AG04449 (cell line): Measurements from ENCODE around the gene CD79A.
A peak's percentile ranks its signal among the peaks of the same experiment; 100 is the strongest.

Source experiments
- CTCF ChIA-PET: fragments of 350-600 bp; formaldehyde crosslinking; extraction: SDS; loops from one replicate; lab custom pipeline; 2021; ENCODE audit warnings: antibody characterized with exemption; lab: Yijun Ruan, JAX
- POLR2A ChIA-PET: fragments of 400-600, 350-600 bp; formaldehyde crosslinking; extraction: SDS; loops from one replicate; lab custom pipeline; 2020; ENCODE audit warnings: antibody characterized with exemption, inconsistent platforms; lab: Yijun Ruan, JAX
- DNase-seq: peaks from one replicate; pipeline ENCODE4 v3.0.0-alpha.2; 2010; ENCODE audit warnings: low read depth, low spot score
- H3K4me3 ChIP-seq: 2 replicates; pipeline ENCODE4 v1.5.1; 2011; ENCODE audit warnings: low read depth, mild to moderate bottlenecking, control low read depth, low read length
- CTCF ChIP-seq: IDR thresholded peaks from one replicate; pipeline ENCODE4 v1.5.1; 2011; ENCODE audit warnings: mild to moderate bottlenecking, moderate library complexity, low read length, control low read depth, inconsistent platforms; ENCODE audit not compliant: insufficient read depth; ENCODE audit errors: missing control alignments

The CD79A gene

GRCh38 chr19:41883821-41884733, 7.0 kb downstream of the CD79A start:
- ChIA-PET CTCF (interaction anchor here (1.3 to 1.7 kb wide), 5 partner anchors 11 to 74 kb away, joined by 3 to 9 read pairs (median 4); no protein-coding TSS in a partner anchor), POLR2A (interaction anchor here (0.6 to 1.3 kb wide), 5 partner anchors 9 to 24 kb away, joined by 3 to 9 read pairs (median 3); partner anchors contain the start of gene RPS19)
- peak; percentile 75 for DNase-seq
- H3K4me3 ChIP-seq: peak overlapping the region; percentile 98
- TF ChIP-seq CTCF: peak; percentile 16

DNA sequence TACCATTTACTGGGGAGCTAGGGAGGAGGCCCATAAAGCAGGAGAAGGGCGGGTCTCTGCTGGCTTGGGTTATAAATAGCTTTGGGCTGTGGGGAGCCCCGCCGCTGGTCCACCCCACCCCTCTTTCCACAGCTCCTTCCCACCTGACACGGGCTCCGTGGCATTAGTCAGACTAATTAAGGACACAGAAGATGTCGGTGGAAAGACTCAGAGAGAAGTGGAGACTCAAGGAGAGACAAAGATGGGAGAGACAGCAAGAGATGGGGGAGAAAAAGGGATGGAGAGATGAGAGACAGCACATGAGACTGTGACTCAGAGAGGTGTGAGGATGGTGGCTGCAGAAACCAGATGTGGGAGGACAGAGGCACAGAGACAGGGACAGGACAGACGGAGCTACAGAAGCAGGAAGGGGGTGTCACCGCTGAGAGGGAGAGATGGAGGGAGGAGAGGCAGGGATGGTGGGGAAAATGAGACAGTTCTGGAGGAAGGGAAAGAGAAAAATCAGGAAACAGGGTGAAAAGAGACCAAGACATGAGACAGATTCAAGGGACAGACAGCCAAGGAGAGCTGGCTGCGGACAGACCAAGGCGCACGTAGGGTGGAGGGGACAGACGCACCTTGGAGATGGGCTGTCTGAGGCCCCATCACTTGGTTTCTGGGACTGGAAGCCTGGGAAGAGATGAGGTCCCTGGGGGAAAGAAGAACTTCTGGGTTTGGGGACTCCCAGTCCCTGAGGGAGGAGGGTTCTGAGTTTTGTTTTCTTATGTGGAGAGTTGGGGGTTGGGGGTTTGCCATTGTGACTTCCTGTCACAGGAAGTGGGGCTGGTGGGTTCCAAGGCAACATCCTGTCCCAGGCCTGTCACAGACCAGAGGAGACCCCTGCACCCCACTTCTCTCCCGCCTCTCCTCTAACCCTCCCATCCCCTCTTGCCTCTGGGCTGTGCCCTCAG, 10.0 kb downstream of the CD79A start:
- ChIA-PET CTCF (interaction anchor here (1.2 to 1.5 kb wide), 4 partner anchors 11 to 71 kb away, joined by 3 to 4 read pairs (median 3); partner anchors contain the start of gene CD79A), POLR2A (interaction anchor here (0.9 kb wide), 1 partner anchor 25 kb away, joined by 4 read pairs; no protein-coding TSS in a partner anchor)
- no peak for DNase-seq
- no peak overlapping the region for H3K4me3 ChIP-seq
- no peak for TF ChIP-seq CTCF

GRCh38 chr19:41887711-41888382, 10.8 kb downstream of the CD79A start:
- POLR2A ChIA-PET: no interaction called here
- no peak for TF ChIP-seq CTCF
- CTCF ChIA-PET: interaction anchor here (0.8 to 1.4 kb wide), 3 partner anchors 14 to 70 kb away, joined by 3 to 4 read pairs (median 3); no protein-coding TSS in a partner anchor
- no peak for DNase-seq
- no peak overlapping the region for H3K4me3 ChIP-seq

GRCh38 chr19:41888926-41889325, 11.8 kb downstream of the CD79A start:
- ChIA-PET CTCF (interaction anchor here (1.0 kb wide), 1 partner anchor 51 kb away, joined by 3 read pairs; no protein-coding TSS in a partner anchor), POLR2A (no interaction called here)
- H3K4me3 ChIP-seq: no peak overlapping the region
- TF ChIP-seq CTCF: no peak
- DNase-seq: no peak

- POLR2A ChIA-PET: interaction anchor here (0.6 kb wide), 1 partner anchor 21 kb away, joined by 3 read pairs; no protein-coding TSS in a partner anchor
- DNase-seq: no peak
- CTCF ChIA-PET: no interaction called here
- TF ChIP-seq CTCF: no peak
- H3K4me3 ChIP-seq: no peak overlapping the region
Observed at GRCh38 chr19:41889896-41890295, 12.8 kb downstream of the CD79A start.
